H1 (cell line): ENCODE results near the gene LGALS3. TPM values are rescaled to one million over a fixed set of nuclear protein-coding genes. Genes with fewer than 3 reads are reported as not detected.

Experiments
- CTCF ChIA-PET: fragments of 300-600 bp; sonication (Branson Sonifier 250); formaldehyde crosslinking; loops from one replicate; lab custom pipeline; 2021; ENCODE audit not compliant: partially characterized antibody; lab: Charles Lee
- POLR2A ChIA-PET: fragments of 300-600 bp; sonication (Branson Sonifier 250); formaldehyde crosslinking; loops from one replicate; lab custom pipeline; 2021; ENCODE audit warnings: inconsistent platforms; ENCODE audit not compliant: partially characterized antibody; lab: Charles Lee
- DNase-seq, 2 experiments: peaks; one replicate each; pipeline versions ENCODE4 v3.0.0 to v3.0.0-alpha.2; 2010 to 2022; ENCODE audit warnings: low spot score in 2 of 2, low read depth in 1 of 2, mixed read lengths in 1 of 2
- FAIRE-seq: peaks from 2 replicates; lab custom pipeline; 2011; peaks lifted over from hg19 to GRCh38; lab: Jason Lieb, UNC
- H2AFZ ChIP-seq: 2 replicates; pipeline ENCODE4 v1.8.1; 2012; ENCODE audit warnings: low read length, inconsistent platforms
- H2AK5ac ChIP-seq: 2 replicates; pipeline ENCODE4 v1.6.1; 2013; ENCODE audit warnings: low read depth, low read length
- H2BK120ac ChIP-seq: replicated peaks from 2 replicates; pipeline ENCODE3; 2013; ENCODE audit warnings: low read depth, low read length, inconsistent platforms
- H2BK12ac ChIP-seq: 2 replicates; pipeline ENCODE4 v1.6.1; 2013; ENCODE audit warnings: low read depth, low read length
- H2BK15ac ChIP-seq: 2 replicates; pipeline ENCODE4 v1.6.1; 2013; ENCODE audit warnings: low read length
- H2BK20ac ChIP-seq: 2 replicates; pipeline ENCODE4 v1.6.1; 2013; ENCODE audit warnings: low read length
- H2BK5ac ChIP-seq: 2 replicates; pipeline ENCODE4 v1.6.1; 2013; ENCODE audit warnings: low read depth, low read length
- H3K14ac ChIP-seq: 2 replicates; pipeline ENCODE4 v1.6.1; 2013; ENCODE audit warnings: inconsistent platforms; ENCODE audit not compliant: insufficient read length
- H3K18ac ChIP-seq: 2 replicates; pipeline ENCODE4 v1.6.1; 2013; ENCODE audit warnings: low read length; ENCODE audit errors: extremely low read depth
- H3K23ac ChIP-seq: 2 replicates; pipeline ENCODE4 v1.6.1; 2013; ENCODE audit warnings: inconsistent platforms; ENCODE audit not compliant: insufficient read length
- H3K23me2 ChIP-seq: 2 replicates; pipeline ENCODE4 v1.6.1; 2013; ENCODE audit warnings: low read depth, low read length
- H3K27ac ChIP-seq: 2 replicates; pipeline ENCODE4 v1.6.1; 2011; ENCODE audit warnings: low read depth, low read length, inconsistent platforms
- H3K27me3 ChIP-seq, 4 experiments: replicated peaks in 1 of 4; 1 replicate in 1 of 4; 2 replicates in 3 of 4; pipeline versions ENCODE4 v1.6.1 to v1.8.1; 2011 to 2013; ENCODE audit warnings: low read length in 3 of 4, mild to moderate bottlenecking in 3 of 4, inconsistent platforms in 2 of 4, mixed read lengths in 2 of 4, moderate library complexity in 1 of 4; ENCODE audit not compliant: control insufficient read depth in 3 of 4, insufficient read depth in 3 of 4; ENCODE audit errors: extremely low read depth in 1 of 4
- H3K36me3 ChIP-seq, 4 experiments: 2 replicates each; pipeline versions ENCODE4 v1.6.1 to v1.8.1; 2011 to 2013; ENCODE audit warnings: mild to moderate bottlenecking in 4 of 4, low read length in 3 of 4, moderate library complexity in 2 of 4, control low read depth in 1 of 4, inconsistent platforms in 1 of 4; ENCODE audit not compliant: insufficient read depth in 4 of 4, control insufficient read depth in 2 of 4
- H3K4ac ChIP-seq: replicated peaks from 2 replicates; pipeline ENCODE3; 2013; ENCODE audit warnings: low read length, low read depth, mixed read lengths, inconsistent platforms; ENCODE audit not compliant: insufficient read length
- H3K4me1 ChIP-seq, 4 experiments: replicated peaks in 1 of 4; 1 replicate in 1 of 4; 2 replicates in 3 of 4; pipeline versions ENCODE4 v1.6.1 to v1.8.1; 2011 to 2013; ENCODE audit warnings: low read length in 3 of 4, inconsistent platforms in 2 of 4, mixed read lengths in 1 of 4; ENCODE audit not compliant: insufficient read depth in 4 of 4, control insufficient read depth in 3 of 4
- H3K4me2 ChIP-seq, 2 experiments: 2 replicates each; pipeline versions ENCODE4 v1.6.1 to v1.8.1; 2011 to 2013; ENCODE audit warnings: low read depth in 2 of 2, low read length in 2 of 2, control low read depth in 1 of 2, inconsistent platforms in 1 of 2, mild to moderate bottlenecking in 1 of 2; ENCODE audit not compliant: insufficient read depth in 1 of 2
- H3K4me3 ChIP-seq, 4 experiments: fragments of 200-600, 300-600 bp in 1 of 4; sonication (generic), shearing (Covaris generic), sonication (Bioruptor Twin) in 1 of 4; 2 replicates each; pipeline versions ENCODE4 v1.5.1 to v1.8.1; 2011 to 2016; ENCODE audit warnings: low read length in 4 of 4, low read depth in 3 of 4, control low read depth in 2 of 4, inconsistent platforms in 2 of 4, mild to moderate bottlenecking in 2 of 4, mixed read lengths in 1 of 4, moderate library complexity in 1 of 4; ENCODE audit not compliant: insufficient read depth in 2 of 4; ENCODE audit errors: extremely low read depth in 1 of 4
- H3K56ac ChIP-seq: replicated peaks from 2 replicates; pipeline ENCODE3; 2013; ENCODE audit warnings: low read depth, mild to moderate bottlenecking, mixed read lengths, low read length, inconsistent platforms; ENCODE audit not compliant: insufficient read length
- H3K79me1 ChIP-seq: 2 replicates; pipeline ENCODE4 v1.6.1; 2013; ENCODE audit warnings: low read depth, low read length, control low read depth
- H3K79me2 ChIP-seq, 2 experiments: 2 replicates each; pipeline versions ENCODE4 v1.6.1 to v1.8.1; 2012 to 2013; ENCODE audit warnings: low read length in 2 of 2, mild to moderate bottlenecking in 2 of 2, inconsistent platforms in 1 of 2; ENCODE audit not compliant: insufficient read depth in 2 of 2, control insufficient read depth in 1 of 2
- H3K9ac ChIP-seq, 4 experiments: replicated peaks in 1 of 4; 1 replicate in 1 of 4; 2 replicates in 3 of 4; pipeline versions ENCODE4 v1.6.1 to v1.8.1; 2011 to 2013; ENCODE audit warnings: low read depth in 3 of 4, low read length in 3 of 4, control low read depth in 2 of 4, mild to moderate bottlenecking in 2 of 4, moderate library complexity in 2 of 4, inconsistent platforms in 1 of 4; ENCODE audit errors: extremely low read depth in 1 of 4
- H3K9me3 ChIP-seq, 2 experiments: 2 replicates each; pipeline versions ENCODE4 v1.6.1 to v1.8.1; 2012 to 2013; ENCODE audit warnings: mild to moderate bottlenecking in 2 of 2, moderate library complexity in 2 of 2, control low read depth in 1 of 2, inconsistent platforms in 1 of 2, low read depth in 1 of 2, low read length in 1 of 2, mixed read lengths in 1 of 2; ENCODE audit not compliant: insufficient read depth in 2 of 2
- H4K20me1 ChIP-seq, 2 experiments: replicated peaks in 1 of 2; 2 replicates each; pipeline versions ENCODE3 to v1.8.1; 2011 to 2013; ENCODE audit warnings: inconsistent platforms in 2 of 2, low read length in 2 of 2, mild to moderate bottlenecking in 1 of 2; ENCODE audit not compliant: insufficient read depth in 2 of 2, control insufficient read depth in 1 of 2
- H4K5ac ChIP-seq: 2 replicates; pipeline ENCODE4 v1.6.1; 2013; ENCODE audit warnings: low read length, low read depth, mixed read lengths, inconsistent platforms; ENCODE audit not compliant: insufficient read length
- H4K8ac ChIP-seq: 2 replicates; pipeline ENCODE4 v1.8.0; 2013; ENCODE audit warnings: mild to moderate bottlenecking, moderate library complexity, low read length, inconsistent platforms; ENCODE audit not compliant: insufficient read depth; ENCODE audit errors: extremely low read depth
- H4K91ac ChIP-seq: replicated peaks from 2 replicates; pipeline ENCODE3; 2013; ENCODE audit warnings: low read length, mixed read lengths, inconsistent platforms; ENCODE audit not compliant: insufficient read length
- CEBPB ChIP-seq: IDR thresholded peaks from 2 replicates; pipeline ENCODE4 v1.6.1; 2012; ENCODE audit warnings: low read depth, low read length
- CHD1 ChIP-seq: IDR thresholded peaks from 2 replicates; pipeline ENCODE4 v1.6.1; 2012; ENCODE audit warnings: low read depth, low read length, improper control_type of control experiment
- CHD2 ChIP-seq: IDR thresholded peaks from 2 replicates; pipeline ENCODE4 v1.6.1; 2012; ENCODE audit warnings: low read length, improper control_type of control experiment
- EGR1 ChIP-seq: IDR thresholded peaks from 2 replicates; pipeline ENCODE4 v1.6.1; 2011; ENCODE audit warnings: low read depth, low read length, borderline replicate concordance
- EZH2 ChIP-seq: fragments of 200-600 bp; sonication (generic); IDR thresholded peaks from 2 replicates; pipeline ENCODE4 v1.7.1; 2012; ENCODE audit warnings: low read depth, mild to moderate bottlenecking, moderate library complexity, low read length, inconsistent platforms; ENCODE audit not compliant: severe bottlenecking
- KDM4A ChIP-seq: IDR thresholded peaks from one replicate; pipeline ENCODE4 v1.7.1; 2012; ENCODE audit warnings: low read depth, mild to moderate bottlenecking, moderate library complexity, low read length, inconsistent platforms; ENCODE audit not compliant: severe bottlenecking
- RAD21 ChIP-seq, 2 experiments: IDR thresholded peaks in 1 of 2; conservative IDR thresholded peaks in 1 of 2; 2 replicates each; pipeline ENCODE4 v1.6.1; 2011; ENCODE audit warnings: low read depth in 2 of 2, low read length in 2 of 2, improper control_type of control experiment in 1 of 2, inconsistent platforms in 1 of 2, mild to moderate bottlenecking in 1 of 2, moderate library complexity in 1 of 2
- RXRA ChIP-seq: IDR thresholded peaks from 2 replicates; pipeline ENCODE4 v1.6.1; 2011; ENCODE audit warnings: low read depth, mild to moderate bottlenecking, low read length, moderate library complexity; ENCODE audit not compliant: insufficient read depth
- SRF ChIP-seq: IDR thresholded peaks from 2 replicates; pipeline ENCODE4 v1.6.1; 2011; ENCODE audit warnings: mild to moderate bottlenecking, low read depth, low read length, moderate library complexity
- TEAD4 ChIP-seq: IDR thresholded peaks from 2 replicates; pipeline ENCODE4 v1.6.1; 2012; ENCODE audit warnings: low read depth, low read length, inconsistent platforms, mixed read lengths
- WGBS, 2 experiments: shearing (Covaris generic) in 1 of 2; methylation state at CpG; one replicate each; pipeline versions ENCODE4 v1.1.6 to v1.1.7; 2013 to 2015; ENCODE audit warnings: low lambda C conversion rate in 2 of 2, mixed read lengths in 2 of 2, inconsistent platforms in 1 of 2, low coverage in 1 of 2, missing lambda C conversion rate in 1 of 2; ENCODE audit not compliant: insufficient replicate concordance in 2 of 2, insufficient coverage in 1 of 2, insufficient read length in 1 of 2; ENCODE audit errors: extremely low coverage in 1 of 2, missing lambda C conversion rate in 1 of 2; 5-methylcytosine and 5-hydroxymethylcytosine counted together
- polyA plus RNA-seq, 7 experiments: library from polyadenylated mRNA; depleted of rRNA in 3 of 7; stranded (reverse) in 5 of 7; unstranded in 2 of 7; fragments of >200 nt in 5 of 7; fragments of 200-250 nt in 2 of 7; gene quantifications; 1 replicate in 5 of 7; 2 replicates in 1 of 7; 4 replicates in 1 of 7; pipeline versions ENCODE4 v1.2.1 to v1.2.3, GENCODE V29; 2011 to 2013; ENCODE audit warnings: missing spikeins in 2 of 7, mixed read lengths in 2 of 7
- total RNA-seq: library from RNA; stranded (reverse); fragmentation: NEBNext Ultra II Directional; extraction: Animal tissue kit (Norgen Biotek cat#: 25700); gene quantifications from 2 replicates; pipeline ENCODE4 v1.2.1, GENCODE V29; 2021

The LGALS3 gene
- total and polyA plus RNA-seq, 2 of the 8 experiments (the other 6 are each of a cell fraction or from before 2014, with no cell fraction given) = 9.7 to 14.5 TPM

- no peak overlapping the region for H2AFZ ChIP-seq
- H2BK15ac ChIP-seq = no peak overlapping the region
- POLR2A ChIA-PET = interaction anchor here (1.4 to 4.6 kb wide), 3 partner anchors 9 to 43 kb away, joined by 3 to 17 read pairs (median 9); partner anchors contain the start of gene MAPK1IP1L
- no peak overlapping the region for H2BK20ac ChIP-seq
- no peak overlapping the region for H3K27ac ChIP-seq
- FAIRE-seq (no peak), DNase-seq (no peak)
- no peak overlapping the region for H3K18ac ChIP-seq
- no peak overlapping the region for H3K9ac ChIP-seq
- H3K9me3 ChIP-seq = no peaks in the 10 kb centered on the region
- H3K79me1 ChIP-seq = no peaks in the 10 kb centered on the region
- H2AK5ac ChIP-seq = no peak overlapping the region
- no peak overlapping the region for H3K4ac ChIP-seq
- H4K5ac ChIP-seq = no peak overlapping the region
- WGBS, 2 experiments = 89% methylated on average over 9 of the region's 9 CpGs; no CpG with 5 or more reads in 1 of the 2 experiments
- no peak overlapping the region for H2BK12ac ChIP-seq
- H3K27me3 ChIP-seq = no peaks in the 10 kb centered on the region
- no peak overlapping the region for H4K8ac ChIP-seq
- peaks cover 3% of the 10 kb centered on the region; the same call in 1 of the 2 replicates for H3K23me2 ChIP-seq
- CTCF ChIA-PET = interaction anchor here (0.6 to 1.9 kb wide), 8 partner anchors 10 to 151 kb away, joined by 3 to 4 read pairs (median 4); no protein-coding TSS in a partner anchor
- H3K56ac ChIP-seq = no peak overlapping the region
- no peaks in the 10 kb centered on the region for H3K36me3 ChIP-seq
- no peaks in the 10 kb centered on the region for H4K20me1 ChIP-seq
- H3K14ac ChIP-seq = no peak overlapping the region
- no peaks in the 10 kb centered on the region for H3K4me1 ChIP-seq
- H3K4me3 ChIP-seq = no peak overlapping the region
- H3K23ac ChIP-seq = no peak overlapping the region
- no peaks in the 10 kb centered on the region for H3K79me2 ChIP-seq
- no peak overlapping the region for H2BK120ac ChIP-seq
- no peak overlapping the region for H2BK5ac ChIP-seq
- TF ChIP-seq RXRA = no peak
- no peak for TF ChIP-seq KDM4A
- no peak for TF ChIP-seq SRF
- TF ChIP-seq CHD2 = no peak
- TF ChIP-seq EZH2 = no peak
- no peak for TF ChIP-seq CEBPB
- TF ChIP-seq RAD21 (IDR thresholded peaks at IDR 0.05 in 1 of 2, conservative IDR thresholded peaks at IDR 0.05 in 1 of 2; ENCODE audit: low read depth in 2 of 2, low read length in 2 of 2) = no peak
- TF ChIP-seq TEAD4 = no peak
- no peak for TF ChIP-seq CHD1
- TF ChIP-seq EGR1 = no peak
- H3K4me2 ChIP-seq = no peak overlapping the region
- H4K91ac ChIP-seq = no peak overlapping the region
Measured at GRCh38 chr14:55094292-55095157, 34.5 kb upstream of the LGALS3 start.
